Aorta (tissue), 5 donors: Measurements from ENCODE around the gene RNF5. TPM values are rescaled to one million over a fixed set of nuclear protein-coding genes. Genes with fewer than 3 reads are reported as not detected.
A peak's percentile ranks its signal among the peaks of the same experiment; 100 is the strongest.
"Not testable (repeated sequence)": the region's sequence is repeated elsewhere in the genome, so short reads cannot be mapped to it uniquely, and the experiment has no call there.

ENCODE experiments used
- ATAC-seq: fragments of 200-7000 bp; cut with Tn5 transposase; one replicate; pipeline ENCODE4 v1.9.1; 2022; ENCODE audit warnings: moderate library complexity; ENCODE audit not compliant: low FRiP score
- DNase-seq, 2 donors: peaks; one replicate each; pipeline ENCODE4 v3.0.0-alpha.2; 2020
- H3K27ac ChIP-seq, 2 donors: one replicate each; pipeline ENCODE4 v1.5.1; 2013; ENCODE audit warnings: low read length in 2 of 2, mild to moderate bottlenecking in 2 of 2, moderate library complexity in 2 of 2, control low read depth in 1 of 2, inconsistent platforms in 1 of 2, low read depth in 1 of 2
- H3K27me3 ChIP-seq, 2 donors: one replicate each; pipeline ENCODE4 v1.6.1; 2013; ENCODE audit warnings: control low read depth in 1 of 2, low read length in 1 of 2, mild to moderate bottlenecking in 1 of 2, moderate library complexity in 1 of 2; ENCODE audit not compliant: insufficient read depth in 2 of 2, control insufficient read depth in 1 of 2
- H3K36me3 ChIP-seq, 2 donors: one replicate each; pipeline ENCODE4 v1.6.1; 2013; ENCODE audit warnings: control low read depth in 1 of 2, low read length in 1 of 2, mild to moderate bottlenecking in 1 of 2; ENCODE audit not compliant: insufficient read depth in 2 of 2, control insufficient read depth in 1 of 2
- H3K4me1 ChIP-seq, 2 donors: one replicate each; pipeline ENCODE4 v1.6.1; 2013; ENCODE audit warnings: low read length in 2 of 2, control low read depth in 1 of 2, mild to moderate bottlenecking in 1 of 2, moderate library complexity in 1 of 2; ENCODE audit not compliant: insufficient read depth in 2 of 2, control insufficient read depth in 1 of 2
- H3K4me3 ChIP-seq, 2 donors: one replicate each; pipeline ENCODE4 v1.5.1; 2013; ENCODE audit warnings: low read length in 2 of 2, control low read depth in 1 of 2, mild to moderate bottlenecking in 1 of 2
- H3K9me3 ChIP-seq: one replicate; pipeline ENCODE4 v1.6.1; 2013; ENCODE audit warnings: mild to moderate bottlenecking, low read length; ENCODE audit not compliant: control insufficient read depth
- WGBS, 2 donors: extraction: QIAGEN DNeasy Blood & Tissue Kit; methylation state at CpG; one replicate each; pipeline ENCODE4 v1.1.7; 2013; 5-methylcytosine and 5-hydroxymethylcytosine counted together
- intact Hi-C, 2 donors: fragments of 100-400 bp; cut with DNase I; formaldehyde crosslinking; loops; one replicate each; pipeline versions ENCODE4 v1.14.2 to v1.15.0; 2022
- polyA plus RNA-seq, 2 donors: library from polyadenylated mRNA; stranded (reverse); fragments of 200-250 nt; gene quantifications; one replicate each; pipeline ENCODE4 v1.2.3, GENCODE V29; 2013
- total RNA-seq, 2 donors: library from RNA; stranded (reverse); fragmentation: NEBNext Ultra II Directional; extraction: Animal tissue kit (Norgen Biotek cat#: 25700); gene quantifications; one replicate each; pipeline ENCODE4 v1.2.1, GENCODE V29; 2021
- donor health status: healthy with polysubstance abuse.
- donor health status: Bipolar disorder and iron deficiency.
- donor health status: DM: no; HTN: no; CAD: no.
- donor health status: DM: no; HTN: no; CAD: no.
- donor health status: DM: yes; HTN: yes; CAD: no.

The RNF5 gene
- total and polyA plus RNA-seq, 4 donors = 35.0 to 109 (median 54.3) TPM

- WGBS, 2 donors = 8% methylated on average over 11 of the region's 11 CpGs
- peak; percentile 85 to 93 for DNase-seq
- intact Hi-C loops, H3K4me1 ChIP-seq, H3K27ac ChIP-seq, H3K36me3 ChIP-seq, H3K27me3 ChIP-seq, H3K9me3 ChIP-seq, H3K4me3 ChIP-seq: not testable (repeated sequence)
- ATAC-seq = peak; percentile 73
These were observed 7.5 kb downstream of the RNF5 start for GRCh38 chr6:32185681-32186131.

- intact Hi-C loops, H3K4me1 ChIP-seq: not testable (repeated sequence)
These were observed 8.1 kb downstream of the RNF5 start for GRCh38 chr6:32186151-32186840.

GRCh38 chr6:32187009-32187709, 9.0 kb downstream of the RNF5 start:
- Histone ChIP-seq H3K36me3 (no peaks in the 10 kb centered on the region), H3K4me1 (no peaks in the 10 kb centered on the region), H3K4me3 (no peak overlapping the region), H3K9me3 (no peaks in the 10 kb centered on the region), H3K27ac (no peak overlapping the region), H3K27me3 (no peaks in the 10 kb centered on the region)
- no peak for ATAC-seq
- peak in 1 of 2 donors; percentile 37 for DNase-seq
- WGBS, 2 donors = 76 to 79% methylated on average over 12 of the region's 12 CpGs
- intact Hi-C loops = no loop called here

More at GRCh38 chr6:32186151-32186840, 8.1 kb downstream of the RNF5 start:
- not testable (repeated sequence) for ATAC-seq, H3K36me3 ChIP-seq, H3K27me3 ChIP-seq, H3K9me3 ChIP-seq, H3K4me3 ChIP-seq, H3K27ac ChIP-seq
- peak in 1 of 2 donors; percentile 69 for DNase-seq
- 65 to 67% methylated on average over 10 of the region's 10 CpGs for WGBS, 2 donors

- H3K27me3 ChIP-seq, intact Hi-C loops, H3K4me3 ChIP-seq, ATAC-seq, H3K27ac ChIP-seq, H3K4me1 ChIP-seq, H3K36me3 ChIP-seq, H3K9me3 ChIP-seq: not testable (repeated sequence)
- peak in 1 of 2 donors; percentile 61 for DNase-seq
- WGBS, 2 donors = 61 to 68% methylated on average over 18 of the region's 18 CpGs
These were observed 9.6 kb downstream of the RNF5 start for GRCh38 chr6:32187725-32188380.

DNA sequence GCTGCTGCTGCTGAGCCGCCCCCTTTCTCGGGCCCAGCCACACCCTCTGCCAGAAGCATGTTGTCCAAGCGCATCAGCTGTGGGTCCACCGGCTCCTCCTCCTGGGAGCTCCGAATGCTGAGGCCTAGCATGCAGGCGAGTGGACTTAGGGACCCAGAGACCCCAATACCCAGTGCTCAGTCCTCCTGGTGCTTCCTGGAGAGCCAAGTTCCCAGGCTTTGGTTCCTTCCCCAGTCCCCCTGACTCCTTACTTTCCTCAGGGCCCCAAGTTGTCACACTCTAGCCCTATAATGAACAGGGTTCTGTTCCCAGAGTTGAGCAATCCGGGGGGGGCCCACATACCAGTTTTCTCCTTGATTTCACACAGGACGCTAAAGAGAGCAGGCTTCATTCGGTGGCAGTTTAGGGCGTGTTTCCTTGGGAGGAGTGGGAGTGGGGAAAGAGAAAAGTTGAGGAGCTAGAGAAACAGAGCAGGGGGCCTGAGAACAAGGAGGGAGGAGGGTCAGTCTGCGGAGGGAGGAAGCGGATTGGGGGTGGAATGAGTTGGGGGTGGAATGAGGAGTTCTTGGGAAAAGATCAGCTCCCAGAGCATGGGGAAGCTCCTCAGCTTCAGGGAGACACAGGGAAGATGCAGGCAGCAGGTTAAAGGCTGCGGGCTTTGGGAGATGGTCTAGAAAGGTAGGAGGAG, 10.3 kb downstream of the RNF5 start:
- H3K4me1 ChIP-seq = no peaks in the 10 kb centered on the region
- intact Hi-C loops = no loop called here
- H3K27ac ChIP-seq = peak overlapping the region; percentile 20 to 78
- H3K36me3 ChIP-seq = no peaks in the 10 kb centered on the region
- no peaks in the 10 kb centered on the region for H3K9me3 ChIP-seq
- no peak for ATAC-seq
- DNase-seq = peak in 1 of 2 donors; percentile 59
- no peaks in the 10 kb centered on the region for H3K27me3 ChIP-seq
- peak overlapping the region in 1 of 2 donors; percentile 87 for H3K4me3 ChIP-seq
- WGBS, 2 donors = 6 to 9% methylated on average over 11 to 13 of the region's 13 CpGs

DNA sequence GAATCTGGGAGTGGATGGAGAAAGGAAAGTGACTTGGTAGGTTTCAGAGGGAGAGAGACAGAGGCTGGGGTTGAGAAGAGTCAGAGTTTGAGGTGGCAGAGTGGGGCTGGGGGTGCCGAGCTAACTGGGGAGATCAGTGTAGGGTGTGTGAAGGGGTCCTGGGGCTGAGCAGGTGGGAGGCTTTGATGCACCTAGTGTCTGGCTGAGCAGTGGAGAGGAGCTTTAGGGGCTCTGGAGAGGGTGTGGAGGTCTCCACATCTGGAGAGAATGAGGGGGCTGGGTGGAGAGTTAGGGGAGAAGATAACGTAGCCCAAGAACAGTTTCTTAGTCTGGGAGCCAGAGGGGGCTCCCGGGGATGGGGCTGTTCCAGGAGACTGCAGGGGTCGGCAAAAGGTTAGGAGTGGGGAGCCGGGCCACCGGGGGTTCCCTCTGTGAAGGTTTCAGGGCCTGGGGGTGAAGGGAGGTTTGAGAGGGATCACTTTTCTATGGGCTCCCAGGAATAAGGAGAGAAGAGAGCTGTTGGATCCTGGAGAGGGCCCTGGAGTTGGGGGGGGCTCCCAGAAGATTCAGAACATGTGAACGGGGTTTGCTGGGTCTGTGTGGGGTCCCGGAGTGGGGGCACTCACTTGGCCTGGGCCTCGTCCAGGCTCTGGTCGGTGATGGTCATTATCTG, 11.0 kb downstream of the RNF5 start:
- Histone ChIP-seq H3K4me3 (peak overlapping the region; percentile 87 to 89), H3K27me3 (no peaks in the 10 kb centered on the region), H3K4me1 (no peaks in the 10 kb centered on the region), H3K9me3 (no peaks in the 10 kb centered on the region), H3K36me3 (no peaks in the 10 kb centered on the region), H3K27ac (peak overlapping the region; percentile 60 to 78)
- intact Hi-C loops = no loop called here
- WGBS, 2 donors = 1 to 2% methylated on average over 10 of the region's 10 CpGs
- ATAC-seq = no peak
- DNase-seq = peak in 1 of 2 donors; percentile 64

GRCh38 chr6:32189742-32190053, 11.5 kb downstream of the RNF5 start:
- Histone ChIP-seq H3K27me3 (no peaks in the 10 kb centered on the region), H3K9me3 (no peaks in the 10 kb centered on the region), H3K4me3 (peak overlapping the region; percentile 87 to 89), H3K36me3 (no peaks in the 10 kb centered on the region), H3K27ac (peak overlapping the region; percentile 30 to 60), H3K4me1 (no peaks in the 10 kb centered on the region)
- intact Hi-C loops = loop anchor here (10.0 kb wide), 2 partner anchors 785 to 1015 kb away; partner anchors contain the start of genes HSD17B8 (in 1 of the 2), RING1 (in 1 of the 2), RXRB (in 1 of the 2) and SLC39A7 (in 1 of the 2)
- DNase-seq = peak; percentile 60 to 80
- WGBS, 2 donors = 10 to 20% methylated on average over 14 to 23 of the region's 23 CpGs
- ATAC-seq = peak; percentile 4
